GM12891 (cell line): ENCODE data around the gene EXPH5.

Source experiments
- DNase-seq: peaks from one replicate; pipeline ENCODE4 v3.0.0; 2011; ENCODE audit warnings: low spot score; ENCODE audit not compliant: insufficient read length
- FAIRE-seq: peaks from 2 replicates; lab custom pipeline; 2011; peaks lifted over from hg19 to GRCh38; lab: Jason Lieb, UNC
- PAX5 ChIP-seq: IDR thresholded peaks from 2 replicates; pipeline ENCODE4 v1.6.1; 2011; ENCODE audit warnings: low read length, moderate library complexity, mild to moderate bottlenecking; ENCODE audit not compliant: insufficient read depth, severe bottlenecking
- POLR2A ChIP-seq: IDR thresholded peaks from 2 replicates; pipeline ENCODE4 v1.6.1; 2011; ENCODE audit warnings: low read depth, low read length, control low read depth
- POLR2AphosphoS5 ChIP-seq: IDR thresholded peaks from 2 replicates; pipeline ENCODE4 v1.6.1; 2011; ENCODE audit warnings: low read depth, low read length, control low read depth
- POU2F2 ChIP-seq: IDR thresholded peaks from 2 replicates; pipeline ENCODE4 v1.6.1; 2011; ENCODE audit warnings: low read depth, mild to moderate bottlenecking, control low read depth, low read length, moderate library complexity
- SPI1 ChIP-seq: IDR thresholded peaks from 2 replicates; pipeline ENCODE4 v1.6.1; 2011; ENCODE audit warnings: low read depth, low read length, control low read depth
- TAF1 ChIP-seq: IDR thresholded peaks from 2 replicates; pipeline ENCODE4 v1.6.1; 2011; ENCODE audit warnings: low read depth, low read length, control low read depth

The EXPH5 gene

DNA sequence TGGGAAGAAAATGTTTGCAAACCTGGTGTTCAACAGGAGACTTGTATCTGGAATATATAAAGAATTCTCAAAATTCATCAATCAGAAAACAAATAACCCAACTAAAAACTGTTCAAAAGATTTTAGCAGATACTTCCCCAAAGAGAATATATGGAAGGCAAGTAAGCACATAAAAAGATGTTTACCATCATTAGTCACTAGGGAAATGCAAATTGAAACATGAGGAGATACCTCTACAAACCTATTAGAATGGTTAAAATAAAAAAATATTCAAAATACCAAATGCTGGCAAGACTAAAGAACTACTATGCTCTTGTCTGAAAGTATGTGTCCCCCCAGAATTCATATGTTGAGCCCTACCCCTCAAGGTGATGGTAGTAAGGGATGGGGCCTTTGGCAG lies 8.6 kb downstream of the EXPH5 start:
- TF ChIP-seq TAF1 (no peak), POLR2AphosphoS5 (no peak), POU2F2 (no peak), POLR2A (no peak), PAX5 (no peak), SPI1 (no peak)
- DNase-seq (no peak), FAIRE-seq (no peak)

- TF ChIP-seq POLR2AphosphoS5 (no peak), TAF1 (no peak), PAX5 (no peak), SPI1 (no peak), POU2F2 (no peak), POLR2A (no peak)
- FAIRE-seq = no peak
- no peak for DNase-seq
Measured at GRCh38 chr11:108580645-108581044, 12.9 kb downstream of the EXPH5 start.

GRCh38 chr11:108580043-108580442 lies 13.5 kb downstream of the EXPH5 start:
- DNase-seq (no peak), FAIRE-seq (no peak)
- TF ChIP-seq PAX5 (no peak), TAF1 (no peak), POU2F2 (no peak), POLR2A (no peak)

GRCh38 chr11:108576523-108576922 lies 17.0 kb downstream of the EXPH5 start:
- DNase-seq = no peak
- TF ChIP-seq POLR2AphosphoS5 (no peak), TAF1 (no peak), PAX5 (no peak), SPI1 (no peak), POLR2A (no peak), POU2F2 (no peak)
- FAIRE-seq = no peak

DNA sequence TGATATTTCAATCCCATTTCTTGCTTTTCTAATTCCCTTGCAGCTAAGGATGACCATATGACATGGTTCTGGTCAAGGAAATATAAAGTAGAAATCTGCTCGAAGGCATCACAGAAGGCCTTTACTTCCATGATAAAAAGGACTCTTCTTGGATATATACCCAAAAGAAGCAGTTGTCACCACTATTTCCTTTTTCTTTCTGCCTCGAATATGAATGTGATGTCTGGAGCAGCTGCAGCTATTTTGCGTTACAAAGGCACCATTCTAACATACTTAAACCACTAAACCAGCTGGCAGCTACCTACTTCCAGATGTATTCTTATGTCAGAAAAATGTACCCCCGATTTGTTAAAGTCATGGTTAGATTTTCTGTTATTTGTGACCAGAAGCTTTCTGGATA lies 18.9 kb downstream of the EXPH5 start:
- DNase-seq = no peak
- TF ChIP-seq POLR2A = no peak
- TF ChIP-seq PAX5 = no peak
- TF ChIP-seq SPI1 = no peak
- TF ChIP-seq TAF1 = no peak
- no peak for TF ChIP-seq POU2F2
- TF ChIP-seq POLR2AphosphoS5 = no peak
- no peak for FAIRE-seq

DNA sequence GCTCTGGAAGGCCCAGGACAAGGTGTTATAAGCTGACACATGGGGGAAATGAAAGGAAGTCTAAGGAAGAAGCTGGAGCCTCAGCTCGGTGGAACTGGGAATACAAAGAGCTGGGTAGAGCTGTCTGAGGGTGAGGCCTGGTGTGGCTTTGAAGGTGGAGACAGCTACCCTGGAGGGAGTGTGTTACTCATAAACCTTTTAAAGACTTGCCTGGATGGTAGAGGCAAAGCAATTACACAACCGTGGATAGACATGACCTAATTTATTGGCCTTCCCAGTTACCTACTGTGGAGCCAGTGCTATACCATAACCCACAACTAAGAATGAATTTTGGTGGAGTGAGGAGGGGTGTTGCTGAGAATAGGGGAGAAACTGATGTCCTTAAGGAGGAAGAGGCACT lies 22.6 kb downstream of the EXPH5 start:
- TF ChIP-seq PAX5 (no peak), POU2F2 (no peak), SPI1 (no peak), POLR2AphosphoS5 (no peak), POLR2A (no peak), TAF1 (no peak)
- no peak for DNase-seq
- peak; percentile 16 for FAIRE-seq

DNA sequence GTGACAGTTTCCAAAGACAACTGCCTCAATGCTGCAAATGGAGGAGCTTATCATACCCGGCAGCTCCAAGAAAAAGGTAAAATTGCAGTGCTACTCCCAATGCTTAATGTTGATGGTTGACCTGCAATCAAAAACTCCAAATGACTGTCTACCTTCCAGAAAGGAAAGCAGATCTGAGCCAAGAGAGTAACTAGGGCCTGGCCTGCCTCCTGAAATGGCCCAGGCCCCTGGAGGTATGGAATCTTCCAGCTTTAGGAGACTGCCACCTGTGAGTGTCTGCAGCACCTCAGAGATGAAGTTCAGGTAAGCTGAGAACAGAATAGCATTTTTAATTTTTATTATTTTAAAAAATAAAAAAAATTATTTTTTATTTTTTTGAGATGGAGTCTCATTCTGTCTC lies 23.7 kb downstream of the EXPH5 start:
- no peak for DNase-seq
- no peak for TF ChIP-seq POLR2AphosphoS5
- no peak for TF ChIP-seq PAX5
- no peak for TF ChIP-seq SPI1
- no peak for TF ChIP-seq POLR2A
- TF ChIP-seq POU2F2 = no peak
- TF ChIP-seq TAF1 = no peak
- no peak for FAIRE-seq

DNA sequence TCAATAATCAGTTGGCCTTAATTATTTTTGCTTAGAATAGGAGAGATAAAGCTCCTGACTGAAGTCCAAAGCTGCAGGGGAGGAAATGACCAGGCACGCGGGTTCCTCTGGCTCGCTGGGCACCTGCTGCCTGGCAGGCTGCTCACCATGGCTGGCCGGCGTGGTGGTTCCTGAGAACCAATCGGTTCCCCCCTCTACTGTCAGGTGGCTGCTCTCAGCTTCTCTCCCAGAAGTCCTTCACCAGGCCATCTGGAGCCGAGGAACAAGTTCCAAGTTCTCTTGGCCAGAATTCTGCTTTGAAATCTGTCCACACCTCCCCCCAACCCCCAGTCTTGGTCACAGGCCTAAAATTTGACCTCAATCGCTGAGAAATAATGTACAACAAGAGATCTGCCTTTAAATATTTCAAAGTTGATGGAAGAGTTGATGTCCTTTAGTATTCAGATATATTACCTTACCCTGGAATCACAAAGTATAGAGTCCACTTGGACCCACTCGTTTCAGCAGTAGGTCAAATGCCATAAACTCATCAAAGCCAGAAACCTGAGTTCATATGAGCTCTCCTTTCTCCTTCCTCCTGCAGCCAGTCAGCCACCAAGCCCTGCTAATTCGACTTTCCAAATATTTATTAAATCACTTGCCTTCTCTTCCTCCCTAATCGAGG lies 25.2 kb downstream of the EXPH5 start:
- no peak for TF ChIP-seq PAX5
- no peak for TF ChIP-seq POU2F2
- TF ChIP-seq TAF1 = no peak
- no peak for TF ChIP-seq SPI1
- no peak for TF ChIP-seq POLR2A
- FAIRE-seq (no peak), DNase-seq (no peak)

- FAIRE-seq (no peak), DNase-seq (no peak)
- TF ChIP-seq POLR2AphosphoS5 (no peak), POU2F2 (no peak), POLR2A (no peak), PAX5 (no peak), SPI1 (no peak), TAF1 (no peak)
Measured at GRCh38 chr11:108565653-108566052, 27.9 kb downstream of the EXPH5 start.

GRCh38 chr11:108562746-108563581 lies 30.6 kb downstream of the EXPH5 start:
- no peak for FAIRE-seq
- no peak for DNase-seq
- TF ChIP-seq POLR2AphosphoS5 = no peak
- no peak for TF ChIP-seq SPI1
